ENCODE measurements around the gene COX4I1.
A peak's percentile ranks its signal among the peaks of the same experiment; 100 is the strongest.

COX4I1 gene

DNA sequence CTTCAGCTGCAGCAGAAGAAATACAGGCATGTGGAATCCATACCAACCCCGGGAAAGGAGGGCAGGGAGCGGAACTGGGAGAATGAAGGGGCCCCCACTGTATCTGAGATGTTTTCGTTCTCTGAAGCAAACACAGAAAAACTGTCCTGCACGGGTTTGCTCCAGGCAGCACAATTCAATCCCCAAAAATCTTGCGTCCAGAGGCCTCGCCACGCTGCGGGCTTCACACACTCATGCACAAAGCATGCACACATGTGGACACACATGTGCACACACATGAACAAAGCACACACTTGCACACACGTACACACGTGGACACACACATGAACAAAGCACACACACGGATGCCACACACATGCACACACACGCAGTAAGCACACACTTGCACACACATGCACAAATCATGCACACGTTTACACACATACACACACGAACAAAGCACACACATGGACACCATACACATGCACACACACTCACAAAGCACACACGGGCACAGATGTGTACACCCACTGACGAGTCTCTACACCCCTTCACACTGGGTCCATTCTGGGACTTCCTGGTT lies 27.3 kb downstream of the COX4I1 start:
- peak overlapping the region; percentile 44 to 98 (median 93) for H3K4me2 ChIP-seq
- no peak for TF ChIP-seq Cebpa-rat (IDR thresholded peaks at IDR 0.05)
- H3K27me3 ChIP-seq = no peaks in the 10 kb centered on the region

DNA sequence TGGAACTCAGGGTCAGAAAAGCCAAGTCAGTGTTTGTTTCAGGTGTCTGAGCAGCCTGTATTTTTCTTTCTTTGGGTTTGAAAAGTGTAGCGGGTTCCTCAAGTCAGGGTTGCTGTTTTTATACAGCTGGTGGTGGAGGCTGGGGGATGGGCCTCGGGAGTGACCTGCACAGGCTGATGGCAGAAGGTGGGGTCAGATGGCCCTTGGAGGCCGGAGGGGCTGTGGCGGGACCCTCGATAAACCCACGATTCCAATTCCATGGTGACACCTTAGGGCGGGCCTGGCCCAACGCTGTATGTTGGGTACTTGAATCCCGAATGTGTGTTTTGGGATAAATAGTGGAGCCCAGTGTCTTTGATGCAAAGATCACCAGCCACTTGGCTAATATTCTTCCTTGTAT lies 28.7 kb downstream of the COX4I1 start:
- Histone ChIP-seq H3K27me3 (no peaks in the 10 kb centered on the region), H3K27ac (peak overlapping the region; percentile 39 to 100 (median 97); a peak in 21 of 22 replicates), H3K9ac (peak overlapping the region in 10 of 11 experiments; percentile 2 to 91 (median 84); a peak in 16 of 22 replicates), H3K9me3 (replicated peaks in 1 of 11) (peaks cover 0 to 12% (median 0%) of the 10 kb centered on the region in 11 experiments; a peak in 5 of 22 replicates), H3K36me3 (0 out of 22 replicates have a peak, but pooled peaks cover 0 to 11% (median 0%) of the 10 kb centered on the region in 11 experiments), H3K4me2 (peak overlapping the region; percentile 87 to 98 (median 93)), H4K20me1 (no peaks in the 10 kb centered on the region), H3K4me1 (peaks cover 74 to 97% (median 92%) of the 10 kb centered on the region in 10 experiments), H3K4me3 (peak overlapping the region in 5 of 10 experiments; percentile 39 to 63 (median 55); a peak in 8 of 20 replicates)
- TF ChIP-seq Cebpa-rat (IDR thresholded peaks at IDR 0.05) = no peak

More for the DNA sequence above, 27.3 kb downstream of the COX4I1 start:
- 0 out of 22 replicates have a peak, but pooled peaks cover 0 to 11% (median 0%) of the 10 kb centered on the region in 11 experiments for H3K36me3 ChIP-seq
- H3K4me1 ChIP-seq = peaks cover 68 to 97% (median 91%) of the 10 kb centered on the region in 10 experiments
- H3K9me3 ChIP-seq (replicated peaks in 1 of 11) = peaks cover 0 to 12% (median 0%) of the 10 kb centered on the region in 11 experiments; a peak in 5 of 22 replicates
- peak overlapping the region in 9 of 11 experiments; percentile 92 to 100 (median 97); a peak in 20 of 22 replicates for H3K27ac ChIP-seq
- H3K4me3 ChIP-seq = peak overlapping the region in 2 of 10 experiments; percentile 32 to 63; a peak in 2 of 20 replicates
- H3K9ac ChIP-seq = peak overlapping the region in 10 of 11 experiments; percentile 31 to 91 (median 70); a peak in 16 of 22 replicates
- H4K20me1 ChIP-seq = no peaks in the 10 kb centered on the region

DNA sequence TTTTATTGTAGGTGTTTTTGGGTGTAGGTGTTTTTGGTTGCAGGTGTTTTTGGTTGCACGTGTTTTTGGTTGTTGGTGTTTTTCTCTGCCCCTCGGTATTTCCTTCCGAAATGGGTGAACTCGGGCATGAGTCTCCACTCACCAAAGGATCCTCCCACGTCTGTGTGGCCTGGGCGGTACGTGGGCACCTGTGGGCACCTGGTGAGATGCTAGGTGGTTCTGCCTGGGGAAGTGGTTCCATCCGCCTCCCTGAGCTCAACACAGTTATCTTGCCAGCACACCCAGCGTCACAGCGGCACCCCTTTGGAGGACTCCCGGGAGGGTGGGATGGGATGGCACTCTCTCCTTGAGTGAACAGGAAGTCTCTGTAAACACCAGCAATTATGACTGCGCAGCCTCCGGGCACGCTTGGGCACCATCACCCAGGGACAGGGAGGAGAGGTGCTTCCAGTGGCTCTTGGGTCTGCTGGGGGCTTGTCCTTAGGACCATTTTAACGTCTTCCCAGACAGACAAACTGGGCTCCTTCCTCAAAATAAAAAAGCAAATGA lies 29.8 kb downstream of the COX4I1 start:
- Histone ChIP-seq H3K27ac (peak overlapping the region; percentile 81 to 100 (median 97); a peak in 21 of 22 replicates), H3K9ac (peak overlapping the region; percentile 70 to 91 (median 85); a peak in 21 of 22 replicates), H3K9me3 (replicated peaks in 1 of 11) (peaks cover 0 to 11% (median 0%) of the 10 kb centered on the region in 11 experiments; a peak in 8 of 22 replicates), H3K4me1 (peaks cover 80 to 96% (median 95%) of the 10 kb centered on the region in 10 experiments), H4K20me1 (no peaks in the 10 kb centered on the region), H3K4me2 (peak overlapping the region; percentile 87 to 98 (median 93)), H3K27me3 (no peaks in the 10 kb centered on the region), H3K4me3 (peak overlapping the region in 9 of 10 experiments; percentile 27 to 63 (median 43); a peak in 17 of 20 replicates), H3K36me3 (0 out of 22 replicates have a peak, but pooled peaks cover 0 to 11% (median 0%) of the 10 kb centered on the region in 11 experiments)
- TF ChIP-seq Cebpa-rat (IDR thresholded peaks at IDR 0.05) = no peak

DNA sequence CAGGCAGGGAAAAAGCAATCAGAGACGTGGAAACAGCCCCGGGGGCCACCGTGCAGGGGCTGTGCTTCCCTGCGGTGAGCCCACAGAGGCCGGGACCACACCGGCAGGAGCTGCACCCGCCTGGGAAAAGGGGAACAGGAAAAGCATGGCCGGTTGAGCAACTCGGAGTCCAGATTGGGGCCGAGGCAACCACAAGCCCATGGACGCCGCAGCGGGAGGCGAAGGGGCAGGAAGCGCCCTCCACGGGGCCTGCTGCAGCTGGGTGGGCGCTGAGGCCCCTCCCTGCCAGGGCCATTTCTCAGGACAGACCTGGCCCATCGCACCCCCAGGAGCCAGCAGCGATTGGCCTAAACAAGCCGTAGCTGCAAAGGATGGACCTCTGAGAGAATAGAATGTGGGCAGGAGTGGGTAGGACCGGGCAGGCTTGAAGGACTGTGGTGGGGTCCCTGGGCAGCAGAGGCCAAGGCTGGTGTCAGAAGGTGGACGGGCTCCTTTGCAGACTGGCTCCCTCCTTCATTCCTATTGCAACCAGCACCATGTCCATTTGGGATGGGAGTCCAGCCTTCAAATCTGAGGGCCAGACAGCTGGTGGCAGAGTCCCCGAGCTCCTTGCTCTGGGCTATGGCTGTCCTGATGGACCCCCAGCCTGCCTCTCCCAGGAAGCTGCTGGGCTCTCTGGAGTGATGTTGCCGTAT lies 30.4 kb downstream of the COX4I1 start:
- H3K4me1 ChIP-seq = peaks cover 83 to 92% (median 91%) of the 10 kb centered on the region in 10 experiments
- H3K4me2 ChIP-seq = peak overlapping the region; percentile 87 to 98 (median 93)
- 0 out of 22 replicates have a peak, but pooled peaks cover 0 to 7% (median 0%) of the 10 kb centered on the region in 11 experiments for H3K36me3 ChIP-seq
- H4K20me1 ChIP-seq = no peaks in the 10 kb centered on the region
- H3K9me3 ChIP-seq (replicated peaks in 1 of 11) = peaks cover 0 to 7% (median 0%) of the 10 kb centered on the region in 11 experiments; a peak in 8 of 22 replicates
- peak overlapping the region in 7 of 10 experiments; percentile 8 to 63 (median 54); a peak in 11 of 20 replicates for H3K4me3 ChIP-seq
- no peaks in the 10 kb centered on the region for H3K27me3 ChIP-seq
- peak overlapping the region; percentile 81 to 100 (median 97) for H3K27ac ChIP-seq
- H3K9ac ChIP-seq = peak overlapping the region; percentile 70 to 91 (median 85); a peak in 21 of 22 replicates
- peak; percentile 89 to 100 (median 99) for TF ChIP-seq Cebpa-rat (IDR thresholded peaks at IDR 0.05)

DNA sequence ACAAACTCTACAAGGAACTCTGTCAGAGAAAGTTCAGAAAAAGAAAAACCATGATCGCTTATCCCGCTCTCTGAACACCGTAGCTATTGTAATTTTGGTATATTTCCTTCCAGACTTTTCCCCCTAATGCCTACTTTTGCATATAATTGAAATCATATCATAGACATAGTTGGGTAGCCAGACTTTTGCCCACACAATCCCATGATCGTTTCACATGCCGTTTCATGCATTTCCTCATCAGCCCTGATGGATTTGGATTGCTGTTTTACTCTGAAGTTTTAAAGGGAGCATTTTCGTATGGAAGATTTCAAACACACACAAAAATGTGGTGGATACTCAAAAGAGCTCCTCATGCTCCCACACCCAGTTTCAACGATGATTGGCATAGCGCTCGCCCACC lies 31.3 kb downstream of the COX4I1 start:
- Histone ChIP-seq H3K4me2 (peak overlapping the region; percentile 87 to 98 (median 93)), H3K4me1 (peaks cover 87 to 92% (median 91%) of the 10 kb centered on the region in 10 experiments), H3K36me3 (0 out of 22 replicates have a peak, but pooled peaks cover 0 to 10% (median 0%) of the 10 kb centered on the region in 11 experiments), H3K9ac (peak overlapping the region in 10 of 11 experiments; percentile 70 to 91 (median 85); a peak in 20 of 22 replicates), H3K27ac (peak overlapping the region; percentile 81 to 100 (median 97); a peak in 21 of 22 replicates), H3K9me3 (replicated peaks in 1 of 11) (peaks cover 0 to 7% (median 0%) of the 10 kb centered on the region in 11 experiments; a peak in 7 of 22 replicates), H3K4me3 (peak overlapping the region in 5 of 10 experiments; percentile 44 to 63 (median 54); a peak in 7 of 20 replicates), H3K27me3 (no peaks in the 10 kb centered on the region), H4K20me1 (no peaks in the 10 kb centered on the region)
- TF ChIP-seq Cebpa-rat (IDR thresholded peaks at IDR 0.05) = no peak

DNA sequence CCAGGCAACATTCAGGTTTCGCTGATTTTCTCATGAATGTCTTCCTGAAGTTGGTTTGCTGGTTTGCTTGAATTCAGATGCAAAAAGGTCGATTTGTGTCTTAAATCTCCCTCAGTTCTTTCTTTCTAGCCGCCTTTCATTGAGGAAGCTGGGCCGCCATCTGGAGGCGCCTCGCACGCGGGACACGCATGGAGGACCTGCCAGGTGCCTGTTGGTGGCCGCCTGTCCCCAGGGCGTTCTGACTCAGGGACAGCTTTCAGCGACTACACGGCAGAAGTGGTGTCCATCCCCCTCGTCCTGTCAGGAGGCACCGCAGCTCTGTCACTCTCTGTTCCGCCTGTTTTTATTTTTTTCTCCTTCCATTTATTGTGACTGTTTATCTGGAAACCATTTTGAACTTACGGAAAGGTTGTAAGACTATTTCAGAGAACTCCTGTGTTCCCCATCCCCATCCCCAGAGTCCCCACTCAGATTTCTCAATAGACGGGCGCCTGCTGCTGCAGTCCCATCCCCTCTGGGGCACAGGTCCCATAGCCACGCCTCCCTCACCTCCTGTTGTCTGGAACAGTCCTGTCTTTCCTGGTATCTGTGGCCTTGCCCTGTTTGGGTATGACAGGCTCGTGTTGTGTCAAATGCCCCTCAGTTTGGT lies 33.2 kb downstream of the COX4I1 start:
- Histone ChIP-seq H3K4me1 (peaks cover 87 to 91% (median 90%) of the 10 kb centered on the region in 10 experiments), H3K36me3 (0 out of 22 replicates have a peak, but pooled peaks cover 0 to 5% (median 0%) of the 10 kb centered on the region in 11 experiments), H3K4me3 (peak overlapping the region in 7 of 10 experiments; percentile 27 to 63 (median 46); a peak in 13 of 20 replicates), H4K20me1 (no peaks in the 10 kb centered on the region), H3K9ac (peak overlapping the region; percentile 57 to 91 (median 85); a peak in 21 of 22 replicates), H3K27ac (peak overlapping the region; percentile 54 to 100 (median 97); a peak in 21 of 22 replicates), H3K9me3 (replicated peaks in 1 of 11) (peaks cover 0 to 13% (median 3%) of the 10 kb centered on the region in 11 experiments; a peak in 11 of 22 replicates), H3K4me2 (peak overlapping the region; percentile 87 to 98 (median 93)), H3K27me3 (no peaks in the 10 kb centered on the region)
- peak in 4 of 11 experiments; percentile 37 to 68 (median 52); a peak in 6 of 22 replicates for TF ChIP-seq Cebpa-rat (IDR thresholded peaks at IDR 0.05)

DNA sequence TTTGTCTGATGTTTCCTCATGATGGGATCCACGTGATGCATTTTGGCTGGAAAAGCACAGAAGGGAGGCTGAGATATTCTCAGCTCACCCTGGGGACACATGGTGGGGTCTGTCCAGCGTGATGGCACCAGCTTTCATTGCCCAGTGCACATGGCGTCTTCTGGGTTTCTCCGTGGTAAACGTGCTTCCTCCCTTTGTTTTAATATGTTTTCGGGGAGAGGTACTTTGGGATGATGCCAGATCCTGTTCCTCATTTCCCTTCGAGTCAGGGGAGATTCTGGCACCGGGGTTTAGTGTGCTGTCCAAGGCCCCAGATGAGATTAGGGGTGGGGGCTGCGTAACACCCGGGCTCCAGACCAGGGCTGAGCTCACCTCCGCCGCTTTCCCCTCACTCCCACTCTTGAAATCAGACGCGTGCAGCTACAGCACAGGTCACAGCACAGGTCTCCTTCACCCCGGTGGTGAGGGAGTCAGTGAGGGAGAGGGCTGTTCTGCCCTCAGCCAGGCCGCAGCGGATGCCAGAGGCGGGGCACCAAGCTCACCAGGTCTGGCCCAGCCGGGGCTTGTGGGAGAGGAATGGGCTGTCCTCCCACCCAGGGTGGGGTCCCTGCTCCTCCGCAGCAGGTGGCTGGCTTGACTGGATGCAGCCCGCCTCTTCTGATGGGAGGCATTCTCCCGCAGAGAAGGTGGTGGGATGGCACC lies 33.9 kb downstream of the COX4I1 start:
- Histone ChIP-seq H3K4me2 (peak overlapping the region; percentile 87 to 98 (median 93)), H3K9me3 (replicated peaks in 1 of 11) (peaks cover 0 to 18% (median 4%) of the 10 kb centered on the region in 11 experiments; a peak in 11 of 22 replicates), H3K27me3 (no peaks in the 10 kb centered on the region), H3K4me1 (peaks cover 84 to 91% (median 87%) of the 10 kb centered on the region in 10 experiments), H3K27ac (peak overlapping the region; percentile 54 to 100 (median 97); a peak in 21 of 22 replicates), H3K36me3 (0 out of 22 replicates have a peak, but pooled peaks cover 0 to 5% (median 0%) of the 10 kb centered on the region in 11 experiments), H3K4me3 (peak overlapping the region in 7 of 10 experiments; percentile 27 to 63 (median 46); a peak in 10 of 20 replicates), H3K9ac (peak overlapping the region; percentile 57 to 91 (median 85); a peak in 21 of 22 replicates), H4K20me1 (no peaks in the 10 kb centered on the region)
- peak in 1 of 11 experiments; percentile 0; a peak in 2 of 22 replicates for TF ChIP-seq Cebpa-rat (IDR thresholded peaks at IDR 0.05)
